Activated CD8-positive, alpha-beta T cell treated with anti-CD3 and anti-CD28 coated beads for 36 hours (primary cell): ENCODE measurements around the gene ACOX2. TPM values are rescaled to one million over a fixed set of nuclear protein-coding genes. Genes with fewer than 3 reads are reported as not detected.

Source experiments
- ATAC-seq: fragments of 200-7000 bp; cut with Tn5 transposase; one replicate; pipeline ENCODE4 v1.10.0; 2021; ENCODE audit warnings: mild to moderate bottlenecking, moderate library complexity
- CTCF ChIA-PET: fragments of 350-600 bp; sonication (Branson Sonifier 250); formaldehyde crosslinking; loops from one replicate; lab custom pipeline; 2021; ENCODE audit warnings: antibody characterized with exemption; lab: Charles Lee
- POLR2A ChIA-PET: fragments of 350-600 bp; sonication (Branson Sonifier 250); formaldehyde crosslinking; loops from one replicate; lab custom pipeline; 2021; ENCODE audit warnings: antibody characterized with exemption; lab: Charles Lee
- DNase-seq: peaks from one replicate; pipeline ENCODE4 v3.0.0-alpha.2; 2020
- H3K27ac Mint-ChIP-seq: one replicate; pipeline ENCODE4 v1.8.0; 2021; ENCODE audit warnings: mild to moderate bottlenecking, mixed read lengths
- H3K27me3 Mint-ChIP-seq: one replicate; pipeline ENCODE4 v1.8.0; 2021; ENCODE audit warnings: mixed read lengths
- H3K36me3 Mint-ChIP-seq: one replicate; pipeline ENCODE4 v1.8.0; 2021; ENCODE audit warnings: low read depth, mixed read lengths
- H3K4me1 Mint-ChIP-seq: one replicate; pipeline ENCODE4 v1.8.0; 2021; ENCODE audit warnings: low read depth, mixed read lengths
- H3K4me3 Mint-ChIP-seq: one replicate; pipeline ENCODE4 v1.8.0; 2021; ENCODE audit warnings: mild to moderate bottlenecking, moderate library complexity, mixed read lengths
- H3K9me3 Mint-ChIP-seq: one replicate; pipeline ENCODE4 v1.8.0; 2021; ENCODE audit warnings: mixed read lengths
- intact Hi-C: fragments of 100-400 bp; cut with micrococcal nuclease; formaldehyde crosslinking; loops from one replicate; pipeline ENCODE4 v1.10.0; 2022
- total RNA-seq, 2 experiments: library from RNA; stranded (reverse); gene quantifications; one replicate each; pipeline ENCODE4 v1.2.3, GENCODE V29; 2021
- TF ChIP-seq, protein P1 (sequence below): fragments of 200-600 bp; IDR thresholded peaks from one replicate; pipeline ENCODE4 v1.8.0; 2022; ENCODE audit warnings: antibody characterized with exemption, mild to moderate bottlenecking

ACOX2 gene
- total RNA-seq, 2 experiments from 2014 or later, result not detected

DNA sequence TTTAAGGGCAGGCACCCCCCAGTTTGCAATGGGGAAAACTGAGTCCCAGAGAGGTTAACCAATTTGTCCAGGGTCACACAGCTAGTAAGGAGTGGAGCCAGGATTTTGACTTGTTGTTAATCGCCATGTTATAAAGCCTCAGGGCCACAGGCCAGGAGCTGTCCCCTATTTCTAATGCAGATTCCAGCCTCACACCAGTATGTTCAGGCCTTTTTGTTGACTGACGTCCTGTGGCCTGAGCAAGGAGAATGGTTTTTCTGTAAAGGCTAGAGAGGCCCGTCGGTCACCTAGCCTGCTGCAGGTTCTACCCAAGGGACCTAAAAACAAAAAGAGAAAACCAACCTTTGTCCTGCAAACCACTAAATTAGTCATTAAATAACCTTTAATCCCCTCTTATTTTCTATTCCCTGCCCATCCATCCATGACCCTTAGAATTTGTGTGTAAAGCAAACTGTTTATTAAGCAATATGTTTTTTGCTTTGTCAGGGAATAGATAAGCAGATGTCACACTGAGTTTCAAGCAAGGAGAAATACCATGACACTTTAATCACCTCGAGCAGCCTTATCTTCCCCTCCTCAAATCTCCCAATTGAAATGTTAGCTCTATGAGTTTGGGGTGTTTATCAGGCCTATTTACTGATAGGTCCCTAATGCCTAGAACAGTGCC lies 14.1 kb downstream of the ACOX2 start:
- Mint-ChIP-seq H3K27ac (no peak overlapping the region), H3K36me3 (no peaks in the 10 kb centered on the region), H3K9me3 (no peaks in the 10 kb centered on the region), H3K27me3 (no peaks in the 10 kb centered on the region), H3K4me3 (no peak overlapping the region), H3K4me1 (peaks cover 2% of the 10 kb centered on the region)
- ChIA-PET POLR2A (no interaction called here), CTCF (interaction anchor here (0.9 to 1.3 kb wide), 2 partner anchors 10 to 59 kb away, joined by 3 read pairs; no protein-coding TSS in a partner anchor)
- intact Hi-C loops, result no loop called here
- no peak for ATAC-seq
- TF ChIP-seq, protein P1, sequence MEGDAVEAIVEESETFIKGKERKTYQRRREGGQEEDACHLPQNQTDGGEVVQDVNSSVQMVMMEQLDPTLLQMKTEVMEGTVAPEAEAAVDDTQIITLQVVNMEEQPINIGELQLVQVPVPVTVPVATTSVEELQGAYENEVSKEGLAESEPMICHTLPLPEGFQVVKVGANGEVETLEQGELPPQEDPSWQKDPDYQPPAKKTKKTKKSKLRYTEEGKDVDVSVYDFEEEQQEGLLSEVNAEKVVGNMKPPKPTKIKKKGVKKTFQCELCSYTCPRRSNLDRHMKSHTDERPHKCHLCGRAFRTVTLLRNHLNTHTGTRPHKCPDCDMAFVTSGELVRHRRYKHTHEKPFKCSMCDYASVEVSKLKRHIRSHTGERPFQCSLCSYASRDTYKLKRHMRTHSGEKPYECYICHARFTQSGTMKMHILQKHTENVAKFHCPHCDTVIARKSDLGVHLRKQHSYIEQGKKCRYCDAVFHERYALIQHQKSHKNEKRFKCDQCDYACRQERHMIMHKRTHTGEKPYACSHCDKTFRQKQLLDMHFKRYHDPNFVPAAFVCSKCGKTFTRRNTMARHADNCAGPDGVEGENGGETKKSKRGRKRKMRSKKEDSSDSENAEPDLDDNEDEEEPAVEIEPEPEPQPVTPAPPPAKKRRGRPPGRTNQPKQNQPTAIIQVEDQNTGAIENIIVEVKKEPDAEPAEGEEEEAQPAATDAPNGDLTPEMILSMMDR, result no peak
- DNase-seq, result no peak

DNA sequence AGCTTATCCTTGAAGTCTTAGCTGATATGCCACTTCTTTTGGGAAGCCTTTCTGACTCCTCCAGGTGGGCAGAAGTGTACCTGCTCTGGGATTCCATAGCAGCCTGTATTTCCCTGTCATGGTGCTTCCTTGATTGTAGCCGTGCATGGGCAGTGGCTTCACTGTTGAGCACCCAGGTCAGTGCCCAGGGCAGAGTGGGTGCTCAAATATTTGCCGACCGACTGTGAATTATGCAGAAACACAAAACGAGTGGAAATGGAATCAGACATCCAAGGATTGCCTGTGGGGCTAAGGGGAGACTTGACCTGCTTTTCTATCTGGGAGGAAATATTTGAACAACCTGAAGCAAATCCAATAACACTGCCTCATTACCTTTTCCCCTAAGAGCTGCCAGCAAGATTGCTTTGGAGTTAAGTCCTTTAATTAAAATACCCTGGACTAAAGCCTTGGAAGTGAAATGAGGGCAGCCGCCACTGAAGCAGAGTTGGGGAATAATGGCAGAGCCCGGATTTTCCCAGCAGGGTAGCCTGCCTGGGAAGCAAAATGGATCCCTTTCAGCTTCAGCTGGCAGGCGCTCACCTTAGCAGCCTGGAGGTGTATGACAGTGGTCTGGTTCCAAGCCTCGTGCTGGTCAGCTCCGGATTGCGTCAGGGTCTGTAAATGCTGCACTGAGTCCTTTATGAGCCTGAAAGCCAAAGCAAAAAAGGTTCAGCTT lies 14.9 kb downstream of the ACOX2 start:
- H3K4me1 Mint-ChIP-seq, result peaks cover 2% of the 10 kb centered on the region
- DNase-seq (no peak), ATAC-seq (no peak)
- no peaks in the 10 kb centered on the region for H3K27me3 Mint-ChIP-seq
- ChIA-PET POLR2A (no interaction called here), CTCF (interaction anchor here (0.9 to 1.3 kb wide), 2 partner anchors 11 to 58 kb away, joined by 3 read pairs; no protein-coding TSS in a partner anchor)
- H3K4me3 Mint-ChIP-seq, result no peak overlapping the region
- H3K36me3 Mint-ChIP-seq, result no peaks in the 10 kb centered on the region
- intact Hi-C loops, result no loop called here
- H3K9me3 Mint-ChIP-seq, result no peaks in the 10 kb centered on the region
- TF ChIP-seq, protein P1, result no peak
- no peak overlapping the region for H3K27ac Mint-ChIP-seq

DNA sequence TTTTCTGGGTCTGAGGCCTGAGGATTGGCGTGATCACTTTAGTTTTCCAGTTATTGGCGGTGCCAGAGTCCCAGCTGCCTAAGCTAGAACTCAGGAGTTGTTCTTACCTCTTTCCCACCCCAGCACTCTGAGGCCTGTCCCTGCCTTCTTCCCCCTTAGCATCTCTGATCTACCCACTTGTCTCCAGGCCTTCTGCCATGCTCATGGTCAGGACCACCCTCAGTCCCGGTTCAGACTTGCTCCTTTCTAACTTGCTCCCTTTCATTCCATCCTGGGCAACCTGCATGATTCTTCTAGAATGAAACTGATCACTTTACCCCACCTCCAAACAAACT lies 15.7 kb downstream of the ACOX2 start:
- TF ChIP-seq, protein P1, result no peak
- H3K9me3 Mint-ChIP-seq, result no peaks in the 10 kb centered on the region
- no peak overlapping the region for H3K27ac Mint-ChIP-seq
- ChIA-PET CTCF (no interaction called here), POLR2A (no interaction called here)
- DNase-seq (no peak), ATAC-seq (no peak)
- peaks cover 2% of the 10 kb centered on the region for H3K4me1 Mint-ChIP-seq
- H3K36me3 Mint-ChIP-seq, result no peaks in the 10 kb centered on the region
- no peaks in the 10 kb centered on the region for H3K27me3 Mint-ChIP-seq
- intact Hi-C loops, result no loop called here
- H3K4me3 Mint-ChIP-seq, result no peak overlapping the region

- H3K36me3 Mint-ChIP-seq, result no peaks in the 10 kb centered on the region
- H3K4me3 Mint-ChIP-seq, result no peak overlapping the region
- H3K4me1 Mint-ChIP-seq, result peaks cover 2% of the 10 kb centered on the region
- ChIA-PET POLR2A (no interaction called here), CTCF (no interaction called here)
- intact Hi-C loops, result no loop called here
- H3K27me3 Mint-ChIP-seq, result no peaks in the 10 kb centered on the region
- H3K27ac Mint-ChIP-seq, result no peak overlapping the region
- ATAC-seq (no peak), DNase-seq (no peak)
- TF ChIP-seq, protein P1, result no peak
- no peaks in the 10 kb centered on the region for H3K9me3 Mint-ChIP-seq
Measured at GRCh38 chr3:58520403-58521335, 16.3 kb downstream of the ACOX2 start.
